ENCODE measurements around the gene CYTH3.
A peak's percentile ranks its signal among the peaks of the same experiment; 100 is the strongest.

Gene CYTH3

GRCh38 chr7:6279937-6280336 lies 7.5 kb upstream of the CYTH3 start:
- DNase-seq = no peak

DNA sequence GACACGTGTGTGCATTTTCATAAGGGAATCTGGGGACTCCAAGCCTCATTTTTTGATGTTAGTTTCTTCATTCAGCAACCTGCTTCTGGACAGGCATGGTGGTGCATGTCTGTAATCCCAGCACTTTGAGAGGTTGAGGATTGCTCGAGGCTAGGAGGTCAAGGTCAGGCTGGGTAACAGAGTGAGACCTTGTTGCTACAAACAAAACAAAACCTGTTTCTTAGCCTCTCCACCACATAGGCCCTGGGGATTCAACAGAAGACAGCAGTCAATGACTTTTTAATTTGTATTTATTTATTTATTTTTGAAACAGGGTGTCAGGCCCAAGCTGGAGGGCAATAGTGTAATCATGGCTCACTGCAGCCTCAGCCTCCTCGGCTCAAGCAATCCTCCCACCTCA lies 6.9 kb upstream of the CYTH3 start:
- no peak for DNase-seq

DNA sequence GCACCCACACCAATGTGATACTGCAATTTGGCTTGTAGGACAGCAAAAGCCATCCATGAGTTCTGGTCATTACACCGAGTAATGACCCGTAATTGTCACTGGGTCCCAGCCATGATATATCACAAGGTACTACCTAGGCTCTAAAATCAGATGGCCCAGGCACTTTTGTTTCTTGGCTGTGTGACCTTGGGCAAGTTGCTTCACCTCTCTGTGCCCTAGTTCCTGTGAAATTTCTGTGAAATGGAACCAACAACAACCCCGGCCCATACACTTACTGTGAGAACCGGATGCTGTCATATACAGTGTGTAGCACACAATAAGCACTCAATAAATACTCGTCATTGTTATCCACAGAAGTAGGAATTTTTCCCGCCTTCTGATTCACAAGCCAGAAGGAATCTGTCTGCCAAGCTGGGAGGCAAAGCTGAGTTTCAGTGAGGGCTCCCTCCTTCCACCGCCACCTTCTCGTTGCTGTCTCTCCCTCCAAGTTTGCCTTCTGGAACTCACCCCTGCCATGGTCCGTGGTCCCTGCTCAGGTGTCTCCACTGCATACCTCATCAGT lies 6.4 kb upstream of the CYTH3 start:
- DNase-seq = no peak

DNA sequence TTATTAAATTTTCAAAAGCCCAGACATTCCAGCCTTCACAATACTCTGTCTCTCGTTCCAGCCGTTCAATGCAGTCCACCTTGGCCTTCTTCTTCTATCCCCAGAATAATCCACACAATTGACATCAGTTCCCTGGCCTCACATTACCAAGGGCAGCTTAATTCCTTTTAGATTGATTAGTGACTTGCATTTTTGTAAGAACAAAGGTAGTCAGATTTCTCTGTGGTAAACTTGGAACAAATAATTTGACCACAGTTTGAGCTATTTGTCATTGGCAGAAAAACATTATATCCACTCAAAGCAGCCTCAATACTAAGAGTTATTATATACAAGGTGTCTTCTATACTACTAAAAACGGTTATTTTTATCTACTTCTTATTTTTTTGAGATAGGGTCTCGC lies 5.1 kb upstream of the CYTH3 start:
- DNase-seq = no peak

GRCh38 chr7:6276911-6277408 lies 4.5 kb upstream of the CYTH3 start:
- DNase-seq = no peak

DNA sequence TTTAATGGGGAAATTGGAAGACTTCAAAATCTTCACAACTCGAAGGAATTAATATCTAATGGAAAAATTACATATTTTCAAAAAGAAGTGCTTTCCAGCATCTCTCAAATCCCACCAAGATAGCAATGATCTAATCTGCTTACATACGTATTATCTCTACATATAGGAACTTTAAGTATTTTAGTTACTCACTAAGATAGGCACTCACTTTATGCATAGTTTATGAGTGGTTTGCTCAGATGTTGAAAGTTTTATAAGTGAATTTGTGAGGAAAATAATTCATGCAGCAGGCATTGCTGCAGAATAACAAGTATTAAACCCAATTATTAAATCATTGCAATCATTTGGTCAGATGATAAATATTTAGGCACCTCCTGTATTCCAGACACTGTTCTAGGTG lies 2.3 kb upstream of the CYTH3 start:
- no peak for DNase-seq

GRCh38 chr7:6273917-6274630 lies 1.6 kb upstream of the CYTH3 start:
- no peak for DNase-seq

GRCh38 chr7:6273380-6273837 lies 985 bp upstream of the CYTH3 start:
- no peak for DNase-seq

GRCh38 chr7:6271694-6272440 lies 557 bp downstream of the CYTH3 start:
- peak; percentile 21 to 42 (median 24) for DNase-seq

GRCh38 chr7:6271060-6271658 lies 1.3 kb downstream of the CYTH3 start:
- DNase-seq = peak; percentile 73 to 78 (median 73)

GRCh38 chr7:6269527-6269926 lies 2.9 kb downstream of the CYTH3 start:
- DNase-seq = no peak

DNA sequence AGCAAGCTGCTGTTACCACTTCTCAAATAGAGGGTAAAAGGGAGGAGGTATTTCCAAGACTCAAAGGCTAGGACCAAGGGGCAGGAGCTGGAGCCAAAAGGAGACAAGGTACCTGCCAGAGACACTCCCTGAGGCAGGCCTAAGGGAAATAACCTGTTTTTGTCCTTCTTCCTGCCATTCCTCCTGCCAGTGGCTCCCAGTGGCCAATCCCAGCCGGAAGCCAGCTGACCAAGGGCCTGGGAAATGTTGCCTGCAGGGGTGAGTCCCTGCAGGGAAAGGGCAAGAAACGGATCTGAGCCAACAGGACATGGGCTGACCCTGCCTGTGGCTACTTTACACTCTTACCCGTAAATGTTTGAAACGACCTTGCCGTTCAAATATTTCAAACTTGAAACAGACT lies 3.5 kb downstream of the CYTH3 start:
- DNase-seq = no peak

- DNase-seq = no peak
Measured at GRCh38 chr7:6268023-6268900, 4.2 kb downstream of the CYTH3 start.

DNA sequence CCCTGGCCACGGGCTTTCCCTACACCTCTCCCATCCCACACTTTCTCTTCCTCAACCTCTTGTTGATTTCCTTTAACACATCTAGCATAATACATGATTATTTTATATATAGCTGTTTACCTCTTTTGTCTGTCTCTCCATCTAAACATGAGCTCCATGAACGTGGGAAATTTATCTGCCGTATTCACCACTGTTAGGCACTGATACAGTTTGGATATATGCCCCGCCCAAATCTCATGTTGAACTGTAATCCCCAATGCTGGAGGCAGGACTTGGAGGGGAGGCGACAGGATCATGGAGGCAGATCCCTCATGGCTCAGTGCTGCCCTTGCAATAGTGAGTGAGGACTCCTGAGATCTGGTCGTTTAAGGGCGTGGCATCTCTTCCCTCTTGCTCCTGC lies 5.7 kb downstream of the CYTH3 start:
- no peak for DNase-seq

GRCh38 chr7:6262221-6262620 lies 10.2 kb downstream of the CYTH3 start:
- DNase-seq = no peak

DNA sequence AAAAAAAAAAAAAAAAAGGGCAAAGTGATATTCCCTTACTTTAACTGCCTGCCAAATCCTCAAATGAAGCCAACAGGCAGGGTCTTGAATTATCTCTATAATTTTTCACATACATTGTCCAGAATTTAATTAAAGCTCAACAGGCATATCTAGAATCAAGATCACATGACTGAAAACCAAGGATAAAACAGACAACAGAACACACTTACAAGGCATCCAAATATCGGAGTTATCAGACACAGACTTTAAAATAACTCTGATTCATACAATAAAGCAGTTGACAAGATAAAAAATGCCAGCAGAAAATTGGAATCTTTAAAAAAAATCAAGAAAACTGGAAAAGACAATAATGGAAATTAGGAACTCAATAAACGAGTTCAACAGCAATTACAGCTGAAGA lies 10.7 kb downstream of the CYTH3 start:
- no peak for DNase-seq

DNA sequence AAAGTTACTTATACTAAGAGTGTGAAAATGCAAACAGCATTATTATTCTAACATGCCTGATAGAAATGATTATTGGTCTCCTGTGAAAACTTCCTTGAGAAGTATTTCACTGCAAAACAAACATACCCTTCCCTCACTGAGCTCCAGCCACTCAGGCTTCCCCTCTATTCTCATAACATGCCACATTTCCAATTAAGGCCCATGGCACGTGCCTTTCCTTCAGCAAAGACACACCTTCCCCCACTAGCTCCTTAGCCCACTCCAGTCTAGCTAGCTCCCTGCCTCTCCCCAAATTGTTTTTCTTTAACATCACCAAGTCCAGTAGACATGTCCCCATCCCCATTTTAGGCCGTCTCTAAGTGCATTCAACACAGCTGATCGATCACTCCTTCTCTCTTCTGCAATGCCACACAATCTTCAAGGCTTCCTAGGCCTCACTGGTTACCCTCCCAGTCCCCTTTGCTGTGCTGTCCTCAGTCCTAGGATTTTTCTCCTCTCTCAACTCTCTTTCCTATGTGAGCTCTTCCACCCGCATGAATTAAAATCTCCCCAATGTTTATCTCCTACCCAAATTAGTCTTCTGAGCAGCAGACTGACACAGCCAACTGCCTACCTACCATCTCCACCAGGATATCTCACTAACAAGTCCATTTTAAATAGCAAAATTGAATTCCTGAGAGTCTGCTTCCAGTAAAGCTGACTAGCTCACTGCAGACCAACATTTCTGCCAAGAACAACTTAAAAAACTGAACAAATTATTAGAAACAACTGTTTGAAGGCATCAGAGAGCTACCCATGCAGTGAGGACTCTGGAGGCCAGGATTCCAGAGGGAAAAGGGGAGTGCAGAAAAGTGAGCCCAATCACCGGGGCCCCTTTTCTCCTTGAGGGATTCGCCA lies 11.9 kb downstream of the CYTH3 start:
- DNase-seq = no peak

- no peak for DNase-seq
Measured at GRCh38 chr7:6259257-6259656, 13.2 kb downstream of the CYTH3 start.

GRCh38 chr7:6258440-6259182 lies 13.8 kb downstream of the CYTH3 start:
- peak in 1 of 3 donors; percentile 48 for DNase-seq

GRCh38 chr7:6257675-6258074 lies 14.7 kb downstream of the CYTH3 start:
- peak in 2 of 3 donors; percentile 12 to 35 for DNase-seq
